ENCODE results near the gene RAB44. TPM values are rescaled to one million over a fixed set of nuclear protein-coding genes. Genes with fewer than 3 reads are reported as not detected.

Gene RAB44
- total RNA-seq, 1 experiment from 2014 or later, result not detected

DNA sequence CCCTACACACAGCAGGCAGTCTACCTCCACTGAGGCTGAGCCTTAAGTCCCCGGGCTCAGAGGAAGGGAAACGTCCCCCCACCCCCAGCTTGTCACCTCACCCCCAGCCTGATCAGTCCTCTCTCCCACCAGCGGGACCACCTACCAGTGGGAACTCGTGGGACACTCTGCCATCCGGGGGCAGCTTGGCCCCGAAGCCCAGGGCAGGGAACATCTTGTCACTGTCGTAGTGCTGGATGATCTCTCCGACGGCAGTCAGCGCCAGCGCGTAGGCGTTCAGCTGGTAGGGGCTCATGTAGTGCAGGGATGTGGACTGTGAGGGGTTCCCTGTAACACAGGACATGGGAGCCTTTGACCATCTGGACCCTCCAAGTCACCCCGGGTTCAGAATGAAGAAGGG is 48.6 kb downstream of the RAB44 start:
- Histone ChIP-seq H3K79me1 (ENCODE audit: insufficient read depth, low read depth, low read length, poor library complexity, severe bottlenecking) (no peaks in the 10 kb centered on the region), H4K5ac (ENCODE audit: insufficient read length, low read depth, low read length) (no peak overlapping the region), H3K9me3 (ENCODE audit: control insufficient read depth, low read depth, low read length) (no peaks in the 10 kb centered on the region), H2BK12ac (ENCODE audit: insufficient read length, low read depth, low read length) (no peak overlapping the region), H2BK20ac (ENCODE audit: low read depth, low read length, poor library complexity, severe bottlenecking) (no peak overlapping the region), H3K14ac (ENCODE audit: insufficient read depth, low read length) (no peak overlapping the region), H3K23me2 (ENCODE audit: insufficient read length, low read depth, low read length, poor library complexity, severe bottlenecking) (no peaks in the 10 kb centered on the region), H4K8ac (replicated peaks; ENCODE audit: insufficient read length, low read depth, low read length) (no peak overlapping the region), H3K79me2 (ENCODE audit: insufficient read depth, low read length) (no peaks in the 10 kb centered on the region), H3K4me2 (ENCODE audit: insufficient read depth, insufficient read length, low read length) (no peak overlapping the region), H3K27me3 (ENCODE audit: insufficient read depth, low read length) (no peaks in the 10 kb centered on the region), H3K9ac (ENCODE audit: extremely low read depth, insufficient read length, low read length) (no peak overlapping the region), H4K91ac (ENCODE audit: insufficient read length, low read depth, low read length) (no peak overlapping the region), H3K27ac (ENCODE audit: insufficient read length, low read depth, low read length) (no peak overlapping the region), H3K18ac (ENCODE audit: insufficient read length, low read depth, low read length) (no peak overlapping the region), H2BK120ac (ENCODE audit: low read depth, low read length, poor library complexity, severe bottlenecking) (no peak overlapping the region), H2AFZ (ENCODE audit: low read length) (no peak overlapping the region), H3K56ac (ENCODE audit: insufficient read length, low read depth, low read length) (no peak overlapping the region), H2BK5ac (ENCODE audit: insufficient read length, low read length) (no peak overlapping the region), H2AK5ac (ENCODE audit: insufficient read length, low read length) (no peak overlapping the region), H3K23ac (ENCODE audit: insufficient read length, low read depth, low read length) (no peak overlapping the region), H2BK15ac (ENCODE audit: low read depth, low read length) (no peak overlapping the region), H3K4me1 (ENCODE audit: insufficient read depth, low read length) (no peaks in the 10 kb centered on the region), H3K4ac (ENCODE audit: low read depth, low read length) (no peak overlapping the region), H4K20me1 (ENCODE audit: control insufficient read depth, insufficient read depth, insufficient read length) (no peaks in the 10 kb centered on the region), H3T11ph (ENCODE audit: low read length) (no peak overlapping the region)
- 0 out of 7 replicates have a peak, but pooled peaks cover 0 to 3% (median 0%) of the 10 kb centered on the region in 3 experiments for H3K36me3 Mint-ChIP-seq (ENCODE audit: insufficient read depth in 1 of 3, low read depth in 3 of 3)
- TF ChIP-seq, protein P1, sequence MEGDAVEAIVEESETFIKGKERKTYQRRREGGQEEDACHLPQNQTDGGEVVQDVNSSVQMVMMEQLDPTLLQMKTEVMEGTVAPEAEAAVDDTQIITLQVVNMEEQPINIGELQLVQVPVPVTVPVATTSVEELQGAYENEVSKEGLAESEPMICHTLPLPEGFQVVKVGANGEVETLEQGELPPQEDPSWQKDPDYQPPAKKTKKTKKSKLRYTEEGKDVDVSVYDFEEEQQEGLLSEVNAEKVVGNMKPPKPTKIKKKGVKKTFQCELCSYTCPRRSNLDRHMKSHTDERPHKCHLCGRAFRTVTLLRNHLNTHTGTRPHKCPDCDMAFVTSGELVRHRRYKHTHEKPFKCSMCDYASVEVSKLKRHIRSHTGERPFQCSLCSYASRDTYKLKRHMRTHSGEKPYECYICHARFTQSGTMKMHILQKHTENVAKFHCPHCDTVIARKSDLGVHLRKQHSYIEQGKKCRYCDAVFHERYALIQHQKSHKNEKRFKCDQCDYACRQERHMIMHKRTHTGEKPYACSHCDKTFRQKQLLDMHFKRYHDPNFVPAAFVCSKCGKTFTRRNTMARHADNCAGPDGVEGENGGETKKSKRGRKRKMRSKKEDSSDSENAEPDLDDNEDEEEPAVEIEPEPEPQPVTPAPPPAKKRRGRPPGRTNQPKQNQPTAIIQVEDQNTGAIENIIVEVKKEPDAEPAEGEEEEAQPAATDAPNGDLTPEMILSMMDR (conservative IDR thresholded peaks at IDR 0.05), result no peak
- H3K4me1 Mint-ChIP-seq, result peaks cover 6 to 7% of the 10 kb centered on the region in 2 experiments
- no CpG with 5 or more reads among the region's 14 CpGs for WGBS (ENCODE audit: extremely low coverage, insufficient read length, low lambda C conversion rate)
- no peak overlapping the region for H3K4me3 Mint-ChIP-seq
- 0 out of 7 replicates have a peak overlapping the region, but pooled peaks of 1 of the 3 experiments have one; percentile 14 for H3K27ac Mint-ChIP-seq
- no peak for DNase-seq
- H3K9me3 Mint-ChIP-seq, result peaks cover 3 to 4% of the 10 kb centered on the region in 2 experiments
- peaks cover 8% of the 10 kb centered on the region; the same call in 1 of the 2 replicates for H3K27me3 Mint-ChIP-seq (ENCODE audit: low read depth)
